ENCODE results near the gene FGD2. TPM values are rescaled to one million over a fixed set of nuclear protein-coding genes. Genes with fewer than 3 reads are reported as not detected.
"Not testable (repeated sequence)": the region's sequence is repeated elsewhere in the genome, so short reads cannot be mapped to it uniquely, and the experiment has no call there.

The FGD2 gene
- total RNA-seq, 2 experiments from 2014 or later = 9.8 to 12.4 TPM

DNA sequence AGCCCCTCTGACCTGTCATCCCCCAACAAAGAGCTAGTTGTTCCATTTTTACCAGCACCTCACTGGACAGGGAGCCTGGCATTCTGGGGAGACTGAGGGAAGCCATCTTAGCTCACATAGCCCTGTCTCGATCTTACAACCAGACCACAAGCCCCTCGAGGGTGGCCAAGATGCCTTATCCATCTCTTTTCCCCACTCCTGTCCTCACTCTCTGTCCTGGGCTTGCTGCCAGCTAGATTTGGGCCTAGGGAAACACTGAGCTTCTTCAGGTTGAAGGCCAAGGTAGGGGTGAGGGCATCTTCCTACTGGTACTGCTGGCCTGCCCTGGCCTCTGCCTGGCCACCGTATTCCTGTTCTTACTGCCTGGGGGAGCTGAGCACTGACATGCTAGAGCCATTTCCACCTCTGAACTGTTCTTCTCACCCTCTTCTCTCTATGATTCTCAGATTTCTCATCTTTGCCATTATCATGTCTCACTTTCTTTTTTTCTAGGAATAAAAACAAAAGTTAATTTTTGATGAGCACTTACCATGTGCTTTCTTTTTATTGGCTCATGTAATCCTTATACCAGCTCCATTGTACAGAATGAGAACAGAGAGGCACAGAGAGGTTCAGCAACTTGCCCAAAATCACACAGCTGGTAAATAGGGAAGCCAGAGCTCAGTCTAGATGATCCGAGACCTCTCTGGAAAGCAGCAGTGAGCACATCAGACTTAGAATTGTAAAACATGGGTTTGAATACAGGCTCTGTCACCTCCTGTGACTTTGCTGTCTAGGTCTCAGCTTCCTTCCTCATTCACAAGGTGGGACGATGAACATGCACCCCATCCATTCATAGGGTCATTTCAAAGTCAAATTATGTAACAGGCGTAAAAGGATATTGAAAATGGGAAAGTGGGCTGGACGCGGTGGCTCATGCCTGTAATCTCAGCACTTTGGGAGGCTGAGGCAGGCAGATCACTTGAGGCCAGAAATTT, 28.7 kb downstream of the FGD2 start:
- Mint-ChIP-seq H3K36me3 (peaks cover 23% of the 10 kb centered on the region), H3K4me1 (peaks cover 47% of the 10 kb centered on the region), H3K27ac (peak overlapping the region; percentile 87), H3K27me3 (no peaks in the 10 kb centered on the region), H3K4me3 (no peak overlapping the region), H3K9me3 (peaks cover 3% of the 10 kb centered on the region)
- POLR2A ChIA-PET = interaction anchor here (0.8 to 15.9 kb wide), 5 partner anchors 15 to 239 kb away, joined by 3 to 215 read pairs (median 7); partner anchors contain the start of gene PIM1
- DNase-seq (no peak), ATAC-seq (ENCODE audit: low read depth) (no peak)

DNA sequence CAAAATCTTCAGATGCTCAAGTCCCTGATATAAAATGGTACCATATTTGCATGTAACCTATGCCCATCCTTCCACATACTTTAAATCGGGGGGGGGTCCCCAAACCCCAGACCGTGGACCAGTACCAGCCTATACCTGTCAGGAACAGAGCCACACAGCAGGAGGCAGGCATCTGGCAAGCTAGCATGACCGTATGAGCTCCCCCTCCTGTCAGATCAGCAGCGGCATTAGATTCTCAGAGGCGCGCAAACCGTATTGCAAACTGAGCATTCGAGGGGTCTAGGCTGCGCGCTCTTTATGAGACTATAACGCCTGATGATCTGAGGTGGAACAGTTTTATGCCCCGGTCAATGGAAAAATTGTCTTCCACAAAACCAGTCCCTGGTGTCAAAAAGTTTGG, 30.7 kb downstream of the FGD2 start:
- no peak overlapping the region for H3K4me3 Mint-ChIP-seq
- POLR2A ChIA-PET = interaction anchor here (15.9 kb wide), 1 partner anchor 13 kb away, joined by 215 read pairs; no protein-coding TSS in a partner anchor
- no peaks in the 10 kb centered on the region for H3K27me3 Mint-ChIP-seq
- peaks cover 22% of the 10 kb centered on the region for H3K36me3 Mint-ChIP-seq
- H3K27ac Mint-ChIP-seq = peak overlapping the region; percentile 21
- DNase-seq (no peak), ATAC-seq (ENCODE audit: low read depth) (no peak)
- peaks cover 51% of the 10 kb centered on the region for H3K4me1 Mint-ChIP-seq
- H3K9me3 Mint-ChIP-seq = no peaks in the 10 kb centered on the region

DNA sequence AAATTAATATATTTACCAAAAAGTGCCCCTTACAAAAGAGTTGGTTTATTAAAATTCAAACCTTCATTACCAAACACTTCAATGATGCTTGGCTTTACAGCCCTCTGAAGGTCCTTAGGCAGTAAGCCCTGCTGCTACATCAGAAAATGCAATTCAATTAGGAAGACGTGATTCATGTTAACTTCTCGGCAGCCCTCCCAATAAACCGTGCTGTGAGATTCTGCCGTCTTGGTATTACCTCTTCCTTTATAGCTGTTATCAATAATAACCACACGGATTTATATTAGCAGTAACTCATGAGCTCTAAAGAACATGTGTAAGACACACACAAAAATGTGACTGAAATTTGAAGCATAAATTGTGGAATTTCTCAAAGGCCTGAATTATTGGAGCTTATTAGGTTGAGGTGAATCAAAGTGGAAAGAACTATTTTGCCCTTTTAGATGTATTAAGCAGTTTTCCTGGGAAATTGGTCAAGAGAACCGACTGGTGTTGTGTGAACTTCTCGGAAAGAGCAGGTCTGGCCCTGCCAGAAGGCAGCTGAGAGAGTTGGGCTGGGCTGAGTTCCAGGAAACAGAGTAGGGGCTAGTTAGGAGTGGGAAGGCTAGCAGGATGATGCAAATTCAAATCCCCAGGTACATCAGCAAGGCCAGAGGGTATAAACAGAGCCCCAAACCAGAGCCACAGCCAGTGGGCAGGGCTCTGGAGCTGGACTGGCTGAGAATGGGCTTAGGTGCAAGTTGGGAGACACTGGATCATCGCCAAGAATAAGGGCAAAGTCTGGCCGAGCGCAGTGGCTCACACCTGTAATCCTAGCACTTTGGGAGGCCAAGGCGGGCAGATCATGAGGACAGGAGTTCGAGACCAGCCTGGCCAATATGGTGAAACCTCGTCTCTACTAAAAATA, 33.1 kb downstream of the FGD2 start:
- Mint-ChIP-seq H3K4me1 (peaks cover 53% of the 10 kb centered on the region), H3K27ac (peak overlapping the region; percentile 67), H3K4me3 (peak overlapping the region; percentile 16), H3K9me3 (no peaks in the 10 kb centered on the region), H3K36me3 (peaks cover 12% of the 10 kb centered on the region), H3K27me3 (no peaks in the 10 kb centered on the region)
- DNase-seq (no peak), ATAC-seq (ENCODE audit: low read depth) (no peak)
- POLR2A ChIA-PET = interaction anchor here (0.8 to 4.6 kb wide), 3 partner anchors 10 to 134 kb away, joined by 3 to 24 read pairs (median 3); no protein-coding TSS in a partner anchor

DNA sequence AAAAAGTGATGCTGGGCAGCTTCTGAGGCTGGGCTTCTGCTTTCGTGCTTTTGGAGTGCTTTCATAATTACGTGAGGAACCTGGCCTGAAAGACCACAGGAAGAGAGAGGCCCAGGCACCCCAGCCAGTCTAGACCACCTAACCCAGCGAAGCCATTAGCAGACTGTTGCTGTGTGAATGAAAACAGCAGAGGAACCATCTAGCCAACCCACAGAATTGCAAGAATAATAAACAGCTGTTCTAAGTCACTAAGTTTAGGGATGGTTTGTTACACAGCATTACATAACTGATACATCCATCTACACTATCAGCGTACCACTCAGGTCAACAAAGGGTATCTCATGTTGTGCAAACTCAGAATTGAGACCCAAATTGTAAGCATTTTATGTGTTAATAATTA, 34.5 kb downstream of the FGD2 start:
- POLR2A ChIA-PET = interaction anchor here (1.5 to 4.6 kb wide), 3 partner anchors 9 to 133 kb away, joined by 4 to 24 read pairs (median 6); no protein-coding TSS in a partner anchor
- H3K9me3 Mint-ChIP-seq = no peaks in the 10 kb centered on the region
- H3K27me3 Mint-ChIP-seq = no peaks in the 10 kb centered on the region

DNA sequence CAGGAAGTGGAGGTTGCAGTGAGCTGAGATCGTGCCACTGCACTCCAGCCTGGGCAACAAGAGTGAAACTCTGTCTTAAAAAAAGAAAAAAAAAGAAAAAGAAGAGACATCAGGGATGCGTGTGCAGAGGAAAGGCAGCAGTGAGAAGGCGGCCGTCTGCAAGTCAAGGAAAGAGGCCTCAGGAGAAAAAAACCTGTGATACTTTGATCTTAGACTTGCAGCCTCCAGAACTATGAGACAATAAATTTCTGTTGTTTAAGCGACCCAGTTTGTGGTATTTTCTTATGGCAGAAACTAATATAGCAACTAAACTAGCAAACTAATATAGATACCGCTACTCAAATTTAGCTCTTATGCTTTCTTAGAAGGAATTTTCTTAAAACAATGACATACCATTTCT, 36.1 kb downstream of the FGD2 start:
- H3K36me3 Mint-ChIP-seq = peaks cover 8% of the 10 kb centered on the region
- peaks cover 49% of the 10 kb centered on the region for H3K4me1 Mint-ChIP-seq
- H3K27me3 Mint-ChIP-seq = no peaks in the 10 kb centered on the region
- peak overlapping the region; percentile 77 for H3K27ac Mint-ChIP-seq
- DNase-seq = no peak
- POLR2A ChIA-PET = interaction anchor here (0.7 to 4.6 kb wide), 5 partner anchors 9 to 131 kb away, joined by 3 to 24 read pairs (median 4); no protein-coding TSS in a partner anchor
- H3K9me3 Mint-ChIP-seq = no peaks in the 10 kb centered on the region
- ATAC-seq (ENCODE audit: low read depth) = no peak
- no peak overlapping the region for H3K4me3 Mint-ChIP-seq

More for the DNA sequence above, 34.5 kb downstream of the FGD2 start:
- no peak for DNase-seq
- peaks cover 9% of the 10 kb centered on the region for H3K36me3 Mint-ChIP-seq
- peaks cover 44% of the 10 kb centered on the region for H3K4me1 Mint-ChIP-seq
- peak overlapping the region; percentile 64 for H3K27ac Mint-ChIP-seq
- no peak for ATAC-seq (ENCODE audit: low read depth)
- no peak overlapping the region for H3K4me3 Mint-ChIP-seq

DNA sequence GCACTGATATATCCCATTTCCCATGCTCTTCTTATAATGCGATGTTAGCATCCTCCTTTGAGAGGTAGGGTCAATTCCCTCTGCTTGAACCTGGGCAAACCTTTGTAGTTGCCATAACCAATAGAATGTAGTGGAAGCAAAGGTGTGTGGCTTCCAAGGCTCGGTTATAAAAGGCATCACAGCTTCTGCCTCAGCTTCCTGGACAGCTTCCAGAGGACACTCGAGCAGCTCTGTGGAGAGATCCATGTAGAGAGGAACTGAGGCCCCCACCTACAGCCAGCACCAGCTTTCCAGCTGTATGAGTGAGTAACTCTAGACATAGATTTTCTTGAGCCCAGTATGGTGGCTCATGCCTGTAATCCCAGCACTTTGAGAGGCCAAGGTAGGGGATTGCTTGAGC, 36.7 kb downstream of the FGD2 start:
- peaks cover 55% of the 10 kb centered on the region for H3K4me1 Mint-ChIP-seq
- H3K27ac Mint-ChIP-seq = peak overlapping the region; percentile 63
- no peaks in the 10 kb centered on the region for H3K9me3 Mint-ChIP-seq
- no peak overlapping the region for H3K4me3 Mint-ChIP-seq
- POLR2A ChIA-PET = interaction anchor here (1.2 to 4.6 kb wide), 4 partner anchors 8 to 130 kb away, joined by 3 to 24 read pairs (median 4); no protein-coding TSS in a partner anchor
- H3K27me3 Mint-ChIP-seq = no peaks in the 10 kb centered on the region
- H3K36me3 Mint-ChIP-seq = peaks cover 8% of the 10 kb centered on the region
- ATAC-seq (ENCODE audit: low read depth) = no peak
- DNase-seq = no peak

DNA sequence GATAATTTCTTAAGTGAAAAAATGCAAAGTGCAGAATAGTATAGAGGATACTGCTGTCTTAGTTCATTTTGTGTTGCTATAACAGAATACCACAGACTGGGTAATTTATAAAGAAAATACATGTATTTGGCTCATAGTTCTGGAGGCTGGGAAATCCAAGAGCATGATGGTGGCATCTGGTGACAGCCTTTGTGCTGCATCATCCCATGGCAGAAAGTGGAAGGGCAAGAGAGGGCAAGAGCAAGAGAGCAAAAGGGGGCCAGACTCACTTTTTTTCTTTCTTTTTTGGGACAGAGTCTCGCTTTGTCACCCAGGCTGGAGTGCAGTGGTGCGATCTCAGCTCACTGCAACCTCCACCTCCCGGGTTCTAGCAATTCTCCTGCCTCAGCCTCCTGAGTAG, 37.6 kb downstream of the FGD2 start:
- ATAC-seq (ENCODE audit: low read depth); H3K9me3 Mint-ChIP-seq: not testable (repeated sequence)
- peak overlapping the region; percentile 23 for H3K27ac Mint-ChIP-seq

DNA sequence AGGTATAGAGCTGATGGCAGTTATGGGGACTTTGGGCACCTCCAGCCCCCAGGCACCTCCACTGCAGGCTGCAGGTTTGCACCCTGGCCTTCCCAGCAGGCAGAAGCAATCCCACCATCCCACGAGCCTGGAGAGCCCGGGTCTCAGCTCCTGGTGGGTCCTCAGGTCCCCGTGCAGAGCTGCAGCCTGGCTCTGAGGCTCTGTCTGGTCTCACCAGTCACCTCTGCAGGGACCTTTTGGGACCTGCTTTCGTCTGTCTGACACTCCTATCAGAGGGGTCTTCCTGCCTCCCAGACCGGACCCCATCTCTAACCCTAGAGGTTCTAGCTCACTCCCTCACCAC, 41.9 kb downstream of the FGD2 start:
- H3K27ac Mint-ChIP-seq = peak overlapping the region; percentile 94
- H3K36me3 Mint-ChIP-seq = peaks cover 11% of the 10 kb centered on the region
- ATAC-seq (ENCODE audit: low read depth) (no peak), DNase-seq (no peak)
- peaks cover 65% of the 10 kb centered on the region for H3K4me1 Mint-ChIP-seq
- POLR2A ChIA-PET = interaction anchor here (0.9 to 11.3 kb wide), 6 partner anchors 9 to 160 kb away, joined by 3 to 580 read pairs (median 79); partner anchors contain the start of gene PIM1
- no peaks in the 10 kb centered on the region for H3K9me3 Mint-ChIP-seq
- peak overlapping the region; percentile 83 for H3K4me3 Mint-ChIP-seq
- no peaks in the 10 kb centered on the region for H3K27me3 Mint-ChIP-seq

More for the DNA sequence above, 37.6 kb downstream of the FGD2 start:
- POLR2A ChIA-PET = interaction anchor here (1.5 to 4.6 kb wide), 3 partner anchors 7 to 130 kb away, joined by 4 to 24 read pairs (median 5); no protein-coding TSS in a partner anchor
- DNase-seq, H3K4me3 Mint-ChIP-seq, H3K27me3 Mint-ChIP-seq, H3K36me3 Mint-ChIP-seq: not testable (repeated sequence)
- H3K4me1 Mint-ChIP-seq = peaks cover 60% of the 10 kb centered on the region

DNA sequence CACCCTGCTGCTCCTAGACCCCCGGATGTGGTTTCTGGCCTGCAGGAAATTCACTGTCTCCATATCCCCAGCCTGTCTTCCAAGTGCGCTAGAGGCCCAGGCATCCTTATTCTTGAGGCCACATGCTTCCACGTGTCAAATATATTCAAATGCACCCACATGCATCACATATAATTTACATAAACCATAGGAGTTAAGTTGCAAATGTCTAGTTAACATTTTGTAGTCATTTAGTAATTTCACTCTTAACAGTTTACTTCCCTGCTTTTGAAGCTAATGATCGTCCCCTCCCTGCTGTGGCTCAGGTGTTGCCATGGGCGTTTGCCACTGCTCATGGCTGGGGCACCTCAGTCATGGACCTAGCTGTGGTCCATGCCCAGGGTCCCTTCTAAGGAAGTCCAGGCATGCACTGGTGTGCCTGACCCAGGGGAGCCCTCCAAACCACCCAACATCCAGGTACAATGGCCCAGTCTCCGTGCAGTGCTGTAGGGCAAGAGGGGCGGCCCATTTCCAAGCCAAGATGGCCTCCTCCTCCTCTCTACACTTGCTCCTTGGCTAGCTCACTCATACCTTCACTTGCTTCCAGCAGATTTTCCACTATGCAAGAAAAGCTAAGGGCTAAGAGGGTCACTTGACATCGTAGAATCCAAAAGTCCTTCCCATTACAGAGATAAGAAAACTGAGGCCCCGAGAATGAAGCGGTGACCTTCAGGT, 42.4 kb downstream of the FGD2 start:
- DNase-seq (no peak), ATAC-seq (ENCODE audit: low read depth) (no peak)
- H3K36me3 Mint-ChIP-seq = peaks cover 11% of the 10 kb centered on the region
- peaks cover 70% of the 10 kb centered on the region for H3K4me1 Mint-ChIP-seq
- no peaks in the 10 kb centered on the region for H3K9me3 Mint-ChIP-seq
- POLR2A ChIA-PET = interaction anchor here (0.6 to 11.3 kb wide), 10 partner anchors 9 to 160 kb away, joined by 3 to 580 read pairs (median 28); partner anchors contain the start of gene PIM1
- H3K27ac Mint-ChIP-seq = peak overlapping the region; percentile 94
- H3K4me3 Mint-ChIP-seq = peak overlapping the region; percentile 83
- H3K27me3 Mint-ChIP-seq = no peaks in the 10 kb centered on the region

DNA sequence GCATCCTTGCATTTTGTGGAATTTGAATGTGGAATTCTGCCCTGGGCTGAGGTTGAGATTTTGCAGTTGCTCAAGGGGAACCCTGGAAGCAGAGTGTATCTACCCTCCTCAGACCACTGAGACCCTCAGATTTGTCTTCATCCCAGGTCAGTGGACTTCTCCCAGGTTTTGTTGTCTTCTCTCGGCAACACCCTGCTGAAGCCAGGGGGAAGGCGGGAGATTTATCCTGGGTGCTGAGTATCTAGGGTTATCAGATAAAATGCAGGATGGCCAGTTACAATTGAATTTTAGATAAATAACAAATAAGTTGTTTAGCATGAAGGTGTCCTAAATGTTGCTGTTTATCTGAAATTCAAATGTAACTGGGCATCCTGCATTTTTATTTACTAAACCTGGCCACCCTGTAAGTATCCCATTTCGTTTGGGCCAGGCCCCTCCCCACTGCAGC, 43.0 kb downstream of the FGD2 start:
- ATAC-seq (ENCODE audit: low read depth) (no peak), DNase-seq (no peak)
- Mint-ChIP-seq H3K4me3 (peak overlapping the region; percentile 83), H3K27me3 (no peaks in the 10 kb centered on the region), H3K4me1 (peaks cover 69% of the 10 kb centered on the region), H3K9me3 (no peaks in the 10 kb centered on the region), H3K27ac (peak overlapping the region; percentile 94), H3K36me3 (peaks cover 9% of the 10 kb centered on the region)
- POLR2A ChIA-PET = interaction anchor here (0.6 to 11.3 kb wide), 8 partner anchors 9 to 159 kb away, joined by 3 to 580 read pairs (median 48); partner anchors contain the start of gene PIM1

DNA sequence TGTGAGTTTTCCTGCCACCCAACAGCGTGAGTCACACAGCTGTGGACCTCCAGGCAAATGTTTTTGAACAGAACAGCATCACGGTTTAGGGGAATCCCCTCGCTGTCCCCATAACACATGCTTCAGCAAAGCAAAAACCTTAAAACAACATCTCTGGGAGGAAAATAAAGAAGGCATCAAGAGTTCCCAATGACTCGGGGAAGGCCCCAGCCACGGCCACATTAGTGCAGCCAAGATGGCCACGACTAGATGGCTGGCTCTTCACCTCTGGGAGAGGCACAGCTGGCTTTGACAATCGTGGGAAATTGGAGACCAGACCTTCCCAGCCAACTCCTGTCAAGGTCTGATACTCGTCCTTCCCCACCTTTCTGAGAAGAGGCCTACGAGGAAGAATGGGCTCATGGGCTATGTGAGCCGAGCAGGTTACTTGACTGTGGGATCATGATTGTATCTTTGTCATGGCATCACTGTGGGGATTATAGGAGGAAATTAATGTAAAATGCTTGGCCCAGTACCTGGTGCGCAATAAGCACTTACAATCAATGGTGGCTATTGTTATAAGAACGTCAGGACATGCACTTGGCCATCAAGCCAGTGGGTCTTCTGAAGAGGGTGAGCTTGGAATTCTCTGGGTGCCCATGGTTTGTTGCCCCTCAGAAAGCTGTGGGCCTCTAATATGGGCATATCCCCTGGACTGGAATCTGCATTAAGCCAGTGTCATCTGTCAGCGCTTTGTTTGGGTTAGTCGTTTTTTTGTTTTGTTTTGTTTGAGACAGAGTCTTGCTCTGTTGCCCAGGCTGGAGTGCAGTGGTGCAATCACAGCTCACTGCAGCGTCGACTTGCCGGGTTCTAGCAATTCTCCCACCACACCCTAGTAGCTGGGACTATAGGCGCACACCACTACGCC, 43.6 kb downstream of the FGD2 start:
- DNase-seq (peak; percentile 61), ATAC-seq (ENCODE audit: low read depth) (peak; percentile 61)
- Mint-ChIP-seq H3K27me3 (no peaks in the 10 kb centered on the region), H3K4me1 (peaks cover 66% of the 10 kb centered on the region), H3K9me3 (no peaks in the 10 kb centered on the region), H3K36me3 (peaks cover 7% of the 10 kb centered on the region), H3K4me3 (peak overlapping the region; percentile 83), H3K27ac (peak overlapping the region; percentile 94)
- POLR2A ChIA-PET = interaction anchor here (0.5 to 11.3 kb wide), 10 partner anchors 8 to 158 kb away, joined by 3 to 580 read pairs (median 28); partner anchors contain the start of genes MTCH1 and PIM1
